Measurements from ENCODE around the gene DDX4.

DDX4 gene

DNA sequence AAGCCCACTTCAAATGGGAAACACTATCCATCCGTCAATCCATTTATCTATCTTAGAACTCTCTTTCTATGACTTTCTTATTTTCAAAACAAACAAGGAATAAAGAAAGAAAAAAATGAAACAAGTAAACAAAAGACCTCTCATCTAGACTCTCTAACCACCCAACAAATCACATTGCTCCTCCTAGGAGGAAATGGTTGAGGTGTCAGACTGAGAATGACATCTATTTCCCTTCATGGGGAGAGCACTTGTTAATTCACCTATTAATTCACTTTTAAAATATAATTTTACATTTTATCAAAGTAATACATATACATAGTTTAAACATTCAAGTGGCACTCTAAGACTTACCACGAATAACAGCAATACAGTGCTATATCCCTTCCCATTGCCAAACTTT lies 110.9 kb downstream of the DDX4 start:
- TF ChIP-seq, protein P1, sequence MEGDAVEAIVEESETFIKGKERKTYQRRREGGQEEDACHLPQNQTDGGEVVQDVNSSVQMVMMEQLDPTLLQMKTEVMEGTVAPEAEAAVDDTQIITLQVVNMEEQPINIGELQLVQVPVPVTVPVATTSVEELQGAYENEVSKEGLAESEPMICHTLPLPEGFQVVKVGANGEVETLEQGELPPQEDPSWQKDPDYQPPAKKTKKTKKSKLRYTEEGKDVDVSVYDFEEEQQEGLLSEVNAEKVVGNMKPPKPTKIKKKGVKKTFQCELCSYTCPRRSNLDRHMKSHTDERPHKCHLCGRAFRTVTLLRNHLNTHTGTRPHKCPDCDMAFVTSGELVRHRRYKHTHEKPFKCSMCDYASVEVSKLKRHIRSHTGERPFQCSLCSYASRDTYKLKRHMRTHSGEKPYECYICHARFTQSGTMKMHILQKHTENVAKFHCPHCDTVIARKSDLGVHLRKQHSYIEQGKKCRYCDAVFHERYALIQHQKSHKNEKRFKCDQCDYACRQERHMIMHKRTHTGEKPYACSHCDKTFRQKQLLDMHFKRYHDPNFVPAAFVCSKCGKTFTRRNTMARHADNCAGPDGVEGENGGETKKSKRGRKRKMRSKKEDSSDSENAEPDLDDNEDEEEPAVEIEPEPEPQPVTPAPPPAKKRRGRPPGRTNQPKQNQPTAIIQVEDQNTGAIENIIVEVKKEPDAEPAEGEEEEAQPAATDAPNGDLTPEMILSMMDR (IDR thresholded peaks at IDR 0.05; ENCODE audit: insufficient read depth, low read length) = no peak
- TF ChIP-seq GABPA (IDR thresholded peaks at IDR 0.05; ENCODE audit: low read depth) = no peak
- no peak for TF ChIP-seq POLR2AphosphoS5 (IDR thresholded peaks at IDR 0.05; ENCODE audit: low read depth)
- no peak for TF ChIP-seq SPI1 (IDR thresholded peaks at IDR 0.05; ENCODE audit: borderline replicate concordance, low read depth)
- TF ChIP-seq REST (IDR thresholded peaks at IDR 0.05; ENCODE audit: insufficient replicate concordance, low read depth) = no peak
- Histone ChIP-seq H3K27ac (replicated peaks) (no peak overlapping the region), H3K27me3 (ENCODE audit: insufficient read depth, poor library complexity, severe bottlenecking) (no peaks in the 10 kb centered on the region), H3K4me3 (replicated peaks; ENCODE audit: insufficient read depth, low read length) (no peak overlapping the region)
- no peak for DNase-seq (ENCODE audit: low read depth in 1 of 2, low spot score in 1 of 2)

GRCh38 chr5:55850839-55851674 lies 113.2 kb downstream of the DDX4 start, which contains the start of gene IL31RA:
Gene IL31RA (plus strand): TSS chr5:55851357. CDS start chr5:55851571, 214 bp downstream.
- no peaks in the 10 kb centered on the region for H3K27me3 ChIP-seq (ENCODE audit: insufficient read depth, poor library complexity, severe bottlenecking)
- no peak within 1 kb of the TSS for H3K4me3 ChIP-seq (replicated peaks; ENCODE audit: insufficient read depth, low read length)
- DNase-seq (ENCODE audit: low read depth in 1 of 2, low spot score in 1 of 2) = peak; percentile 45 to 46
- H3K27ac ChIP-seq (replicated peaks) = no peak within 1 kb of the TSS
- no peak for TF ChIP-seq POLR2AphosphoS5 (IDR thresholded peaks at IDR 0.05; ENCODE audit: low read depth)
- no peak for TF ChIP-seq GABPA (IDR thresholded peaks at IDR 0.05; ENCODE audit: low read depth)
- no peak for TF ChIP-seq REST (IDR thresholded peaks at IDR 0.05; ENCODE audit: insufficient replicate concordance, low read depth)
- TF ChIP-seq, protein P1 (IDR thresholded peaks at IDR 0.05; ENCODE audit: insufficient read depth, low read length) = no peak
- TF ChIP-seq SPI1 (IDR thresholded peaks at IDR 0.05; ENCODE audit: borderline replicate concordance, low read depth) = no peak

DNA sequence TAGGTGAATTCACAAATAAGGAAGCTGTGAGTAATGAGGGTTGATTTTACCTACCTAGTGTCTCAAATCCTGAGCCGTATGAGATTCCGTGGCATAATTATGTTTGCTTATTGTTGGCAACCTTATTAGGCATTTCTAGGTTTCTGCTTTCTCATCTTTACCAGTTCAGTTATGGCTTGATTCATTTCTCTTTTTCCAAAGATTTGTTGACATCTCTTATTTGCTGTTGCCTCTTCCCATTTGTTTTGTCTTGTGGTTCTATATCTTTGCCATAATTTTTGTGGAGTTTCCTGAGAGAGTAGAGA lies 113.8 kb downstream of the DDX4 start:
- Histone ChIP-seq H3K27me3 (ENCODE audit: insufficient read depth, poor library complexity, severe bottlenecking) (no peaks in the 10 kb centered on the region), H3K27ac (replicated peaks) (no peak overlapping the region), H3K4me3 (replicated peaks; ENCODE audit: insufficient read depth, low read length) (no peak overlapping the region)
- no peak for DNase-seq (ENCODE audit: low read depth in 1 of 2, low spot score in 1 of 2)
- TF ChIP-seq POLR2AphosphoS5 (IDR thresholded peaks at IDR 0.05; ENCODE audit: low read depth) = no peak
- TF ChIP-seq GABPA (IDR thresholded peaks at IDR 0.05; ENCODE audit: low read depth) = no peak
- TF ChIP-seq REST (IDR thresholded peaks at IDR 0.05; ENCODE audit: insufficient replicate concordance, low read depth) = no peak
- TF ChIP-seq, protein P1 (IDR thresholded peaks at IDR 0.05; ENCODE audit: insufficient read depth, low read length) = no peak
